Ectodermal cell (in vitro differentiated cells): ENCODE measurements around the gene BBX.
A peak's percentile ranks its signal among the peaks of the same experiment; 100 is the strongest.

Experiments
- H3K27ac ChIP-seq: 2 replicates; pipeline ENCODE4 v1.7.0; 2013; ENCODE audit warnings: mild to moderate bottlenecking, low read depth, low read length; ENCODE audit not compliant: insufficient read depth, poor library complexity, severe bottlenecking
- H3K27me3 ChIP-seq: 2 replicates; pipeline ENCODE4 v1.7.0; 2013; ENCODE audit warnings: mild to moderate bottlenecking, low read length; ENCODE audit not compliant: insufficient read depth, control insufficient read depth, poor library complexity, severe bottlenecking
- H3K36me3 ChIP-seq: one replicate; pipeline ENCODE4 v1.7.0; 2013; ENCODE audit warnings: low read length; ENCODE audit not compliant: control insufficient read depth, insufficient read depth
- H3K4me1 ChIP-seq: one replicate; pipeline ENCODE4 v1.7.0; 2013; ENCODE audit warnings: low read length; ENCODE audit not compliant: control insufficient read depth, insufficient read depth
- H3K4me3 ChIP-seq: 2 replicates; pipeline ENCODE4 v1.7.0; 2013; ENCODE audit warnings: low read depth, low read length, control low read depth; ENCODE audit not compliant: insufficient read depth
- H3K9me3 ChIP-seq: 2 replicates; pipeline ENCODE4 v1.7.0; 2013; ENCODE audit warnings: mild to moderate bottlenecking, low read length, moderate library complexity; ENCODE audit not compliant: control insufficient read depth
- WGBS, 2 experiments: methylation state at CpG; one replicate each; pipeline ENCODE4 v1.1.7; 2013; ENCODE audit warnings: missing lambda C conversion rate in 2 of 2; 5-methylcytosine and 5-hydroxymethylcytosine counted together

The BBX gene

GRCh38 chr3:107676469-107677309, 153.9 kb downstream of the BBX start:
- Histone ChIP-seq H3K27me3 (no peaks in the 10 kb centered on the region), H3K9me3 (peaks cover 2% of the 10 kb centered on the region), H3K4me1 (peaks cover 11% of the 10 kb centered on the region), H3K36me3 (no peaks in the 10 kb centered on the region), H3K27ac (no peak overlapping the region), H3K4me3 (no peak overlapping the region)
- 92 to 100% methylated on average over 1 of the region's 2 CpGs for WGBS, 2 experiments

- Histone ChIP-seq H3K4me1 (peaks cover 14% of the 10 kb centered on the region), H3K4me3 (no peak overlapping the region), H3K27ac (no peak overlapping the region), H3K27me3 (no peaks in the 10 kb centered on the region), H3K36me3 (no peaks in the 10 kb centered on the region), H3K9me3 (peaks cover 2% of the 10 kb centered on the region)
- WGBS, 2 experiments: 58 to 81% methylated on average over 2 of the region's 2 CpGs
Observed at GRCh38 chr3:107679921-107680320, 157.2 kb downstream of the BBX start.

DNA sequence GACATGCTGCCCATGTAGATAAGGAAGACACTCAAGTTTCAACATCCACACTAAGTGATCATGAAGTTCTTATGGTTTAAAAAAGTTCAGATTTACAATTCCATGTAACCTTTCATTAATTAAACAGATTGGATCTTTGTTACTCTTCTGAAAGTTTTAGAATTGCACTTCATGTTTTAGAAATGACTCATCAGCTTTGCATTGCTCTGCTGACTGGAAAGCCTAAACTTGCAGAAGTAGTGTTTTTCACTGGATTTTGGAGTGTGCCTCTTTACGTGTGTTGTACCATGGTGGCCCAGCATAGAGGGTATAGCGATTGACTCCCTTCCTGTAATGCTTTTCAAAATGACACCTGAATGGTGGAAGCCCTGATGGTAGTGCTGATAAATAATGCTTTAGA, 157.9 kb downstream of the BBX start:
- H3K36me3 ChIP-seq: no peaks in the 10 kb centered on the region
- 91 to 100% methylated on average over 2 of the region's 2 CpGs for WGBS, 2 experiments
- H3K4me3 ChIP-seq: no peak overlapping the region
- H3K4me1 ChIP-seq: peaks cover 14% of the 10 kb centered on the region
- H3K27me3 ChIP-seq: no peaks in the 10 kb centered on the region
- H3K27ac ChIP-seq: no peak overlapping the region
- peaks cover 2% of the 10 kb centered on the region for H3K9me3 ChIP-seq

- Histone ChIP-seq H3K27me3 (no peaks in the 10 kb centered on the region), H3K27ac (no peak overlapping the region), H3K4me1 (peaks cover 14% of the 10 kb centered on the region), H3K4me3 (no peak overlapping the region), H3K36me3 (no peaks in the 10 kb centered on the region), H3K9me3 (peaks cover 2% of the 10 kb centered on the region)
- 78 to 86% methylated on average over 2 to 3 of the region's 3 CpGs for WGBS, 2 experiments
Observed at GRCh38 chr3:107681396-107681795, 158.6 kb downstream of the BBX start.

GRCh38 chr3:107682580-107682979, 159.8 kb downstream of the BBX start:
- H3K27me3 ChIP-seq: no peaks in the 10 kb centered on the region
- WGBS, 2 experiments: 86 to 100% methylated on average over 1 of the region's 1 CpG
- H3K4me3 ChIP-seq: no peak overlapping the region
- no peak overlapping the region for H3K27ac ChIP-seq
- no peaks in the 10 kb centered on the region for H3K36me3 ChIP-seq
- peaks cover 14% of the 10 kb centered on the region for H3K4me1 ChIP-seq
- H3K9me3 ChIP-seq: peaks cover 2% of the 10 kb centered on the region

GRCh38 chr3:107683447-107683846, 160.7 kb downstream of the BBX start:
- Histone ChIP-seq H3K4me1 (peaks cover 14% of the 10 kb centered on the region), H3K27ac (no peak overlapping the region), H3K36me3 (no peaks in the 10 kb centered on the region), H3K9me3 (peaks cover 2% of the 10 kb centered on the region), H3K27me3 (no peaks in the 10 kb centered on the region), H3K4me3 (no peak overlapping the region)
- WGBS, 2 experiments: 95% methylated on average over 4 of the region's 4 CpGs

- peaks cover 2% of the 10 kb centered on the region for H3K9me3 ChIP-seq
- H3K36me3 ChIP-seq: no peaks in the 10 kb centered on the region
- WGBS, 2 experiments: 62 to 69% methylated on average over 5 of the region's 5 CpGs
- peaks cover 12% of the 10 kb centered on the region for H3K4me1 ChIP-seq
- no peaks in the 10 kb centered on the region for H3K27me3 ChIP-seq
- H3K4me3 ChIP-seq: no peak overlapping the region
- peak overlapping the region; percentile 6 for H3K27ac ChIP-seq
Observed at GRCh38 chr3:107684431-107684925, 161.7 kb downstream of the BBX start.

- peaks cover 2% of the 10 kb centered on the region for H3K9me3 ChIP-seq
- H3K4me3 ChIP-seq: no peak overlapping the region
- no peaks in the 10 kb centered on the region for H3K36me3 ChIP-seq
- peaks cover 7% of the 10 kb centered on the region for H3K4me1 ChIP-seq
- H3K27ac ChIP-seq: no peak overlapping the region
- WGBS, 2 experiments: 93 to 96% methylated on average over 2 of the region's 2 CpGs
- H3K27me3 ChIP-seq: no peaks in the 10 kb centered on the region
Observed at GRCh38 chr3:107685383-107685782, 162.6 kb downstream of the BBX start.

DNA sequence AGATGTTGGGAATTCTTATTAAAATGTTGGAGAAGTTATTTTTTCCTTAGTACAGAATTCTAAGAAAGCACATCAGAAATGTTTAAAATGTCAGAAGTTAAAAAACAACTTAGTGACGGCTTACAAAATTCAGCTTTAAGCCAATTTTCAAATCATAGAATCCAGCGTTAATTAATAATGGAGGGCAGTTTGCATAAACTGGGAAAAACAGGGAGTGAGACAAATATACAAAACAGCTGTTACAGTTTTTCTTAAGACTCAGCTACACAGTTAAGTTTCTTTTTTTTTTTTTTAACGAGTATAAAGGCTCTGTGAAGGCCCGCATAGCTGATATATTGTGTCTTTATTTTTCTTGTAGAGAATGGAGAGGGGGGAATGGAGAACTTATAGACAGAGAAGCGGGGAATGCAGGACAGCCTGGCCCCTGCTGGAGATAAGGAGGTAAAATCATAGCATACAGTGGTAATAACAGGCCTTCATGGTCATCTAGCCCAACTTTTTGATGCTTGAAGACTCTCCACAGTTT, 164.4 kb downstream of the BBX start:
- H3K36me3 ChIP-seq: no peaks in the 10 kb centered on the region
- H3K4me1 ChIP-seq: peaks cover 7% of the 10 kb centered on the region
- H3K27ac ChIP-seq: no peak overlapping the region
- no peak overlapping the region for H3K4me3 ChIP-seq
- no peaks in the 10 kb centered on the region for H3K9me3 ChIP-seq
- 94 to 97% methylated on average over 4 to 5 of the region's 5 CpGs for WGBS, 2 experiments
- no peaks in the 10 kb centered on the region for H3K27me3 ChIP-seq

DNA sequence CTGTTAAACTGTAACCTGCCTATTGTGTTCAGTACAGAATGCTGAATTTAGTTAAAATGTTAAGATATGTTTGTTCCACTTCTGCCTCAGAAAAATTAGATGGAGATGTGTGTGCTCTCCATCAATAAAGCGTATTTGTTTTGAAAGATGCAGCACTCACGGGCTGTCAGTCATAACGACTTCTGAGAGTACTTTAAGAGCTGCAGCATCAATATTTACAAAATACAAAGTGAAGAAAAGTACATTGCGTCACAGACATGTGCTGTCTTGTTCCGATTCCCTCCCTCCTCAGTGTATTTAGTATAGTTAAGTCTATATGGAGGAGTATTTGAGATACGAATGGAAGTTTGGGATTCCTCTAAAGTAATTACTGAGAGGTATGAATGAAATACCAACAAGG, 166.6 kb downstream of the BBX start:
- no peaks in the 10 kb centered on the region for H3K36me3 ChIP-seq
- WGBS, 2 experiments: 95 to 98% methylated on average over 5 to 6 of the region's 6 CpGs
- peaks cover 5% of the 10 kb centered on the region for H3K4me1 ChIP-seq
- no peak overlapping the region for H3K27ac ChIP-seq
- no peaks in the 10 kb centered on the region for H3K27me3 ChIP-seq
- H3K9me3 ChIP-seq: no peaks in the 10 kb centered on the region
- no peak overlapping the region for H3K4me3 ChIP-seq
